Vagina (tissue), 2 donors: ENCODE data around the gene PEA15.

Source experiments
- CTCF ChIP-seq, 3 experiments: fragments of 450-650 bp in 2 of 3; fragments of 200-600 bp in 1 of 3; sonication (generic) in 1 of 3; IDR thresholded peaks; one replicate each; pipeline ENCODE4 v1.5.1; 2017 to 2019; ENCODE audit warnings: antibody characterized with exemption in 3 of 3, mild to moderate bottlenecking in 2 of 3, moderate library complexity in 2 of 3
- POLR2AphosphoS5 ChIP-seq, 2 donors: sonication (generic); formaldehyde crosslinking; IDR thresholded peaks; one replicate each; pipeline ENCODE4 v1.9.0; 2017; ENCODE audit warnings: antibody characterized with exemption in 2 of 2, mild to moderate bottlenecking in 2 of 2, low read depth in 1 of 2; ENCODE audit not compliant: insufficient read depth in 1 of 2

GRCh38 chr1:160219062-160219929 lies 14.1 kb downstream of the PEA15 start:
- TF ChIP-seq CTCF (IDR thresholded peaks at IDR 0.05) (peak in 2 of 3 experiments; percentile 37 to 48), POLR2AphosphoS5 (IDR thresholded peaks at IDR 0.05; ENCODE audit: insufficient read depth in 1 of 2, low read depth in 1 of 2) (no peak)
